Progenitor cell of endocrine pancreas (in vitro differentiated cells): ENCODE data around the gene FAM9B. TPM values are rescaled to one million over a fixed set of nuclear protein-coding genes. Genes with fewer than 3 reads are reported as not detected.
"Not testable (repeated sequence)": the region's sequence is repeated elsewhere in the genome, so short reads cannot be mapped to it uniquely, and the experiment has no call there.

ENCODE experiments used
- DNase-seq: peaks from one replicate; pipeline ENCODE4 v3.0.0; 2021; ENCODE audit warnings: low spot score; ENCODE audit not compliant: unreplicated experiment
- H3K27ac Mint-ChIP-seq: 2 replicates; pipeline ENCODE4 v1.8.0; 2021; ENCODE audit warnings: mild to moderate bottlenecking, moderate library complexity, mixed read lengths
- H3K27me3 Mint-ChIP-seq: 2 replicates; pipeline ENCODE4 v1.8.0; 2021; ENCODE audit warnings: mixed read lengths
- H3K36me3 Mint-ChIP-seq: 2 replicates; pipeline ENCODE4 v1.8.0; 2022; ENCODE audit warnings: mixed read lengths; ENCODE audit not compliant: insufficient read depth
- H3K4me1 Mint-ChIP-seq: 2 replicates; pipeline ENCODE4 v1.8.0; 2021; ENCODE audit warnings: low read depth, mixed read lengths
- H3K4me3 Mint-ChIP-seq: 2 replicates; pipeline ENCODE4 v1.8.0; 2021; ENCODE audit warnings: low read depth, mild to moderate bottlenecking, moderate library complexity, mixed read lengths
- H3K9me3 Mint-ChIP-seq: 2 replicates; pipeline ENCODE4 v1.8.0; 2021; ENCODE audit warnings: low read depth, mixed read lengths
- total RNA-seq: library from RNA; stranded (reverse); gene quantifications from 2 replicates; pipeline ENCODE4 v1.2.1, GENCODE V29; 2021
- TF ChIP-seq, protein P1 (sequence below): fragments of 200-600 bp; sonication (generic); IDR thresholded peaks from one replicate; pipeline ENCODE4 v1.5.0; 2021; ENCODE audit warnings: antibody characterized with exemption, mild to moderate bottlenecking; ENCODE audit not compliant: unreplicated experiment

The FAM9B gene
- total RNA-seq, 1 donor from 2014 or later = not detected

DNA sequence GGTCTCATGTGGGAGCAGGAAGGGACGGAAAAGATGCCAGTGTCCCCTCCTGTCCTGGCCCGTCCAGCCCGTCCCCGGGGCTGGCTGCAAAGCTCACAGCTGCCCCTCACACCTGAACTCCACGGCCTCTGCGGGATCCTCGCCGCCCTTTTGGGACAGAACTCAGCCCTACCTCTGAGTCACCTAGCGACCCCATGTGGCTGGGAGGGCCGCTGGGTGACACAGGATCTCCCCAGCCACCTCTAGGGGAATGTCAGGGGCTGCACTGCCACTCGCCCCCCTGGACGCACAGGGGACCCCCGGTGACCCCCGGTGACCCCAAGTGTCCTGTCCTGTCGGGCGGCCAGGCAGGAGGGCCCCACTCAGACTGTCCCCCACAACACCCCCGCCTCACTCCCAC, 748 bp downstream of the FAM9B start:
- H3K27ac Mint-ChIP-seq = no peak overlapping the region
- no peak for DNase-seq
- no peak overlapping the region for H3K4me3 Mint-ChIP-seq
- TF ChIP-seq, protein P1, sequence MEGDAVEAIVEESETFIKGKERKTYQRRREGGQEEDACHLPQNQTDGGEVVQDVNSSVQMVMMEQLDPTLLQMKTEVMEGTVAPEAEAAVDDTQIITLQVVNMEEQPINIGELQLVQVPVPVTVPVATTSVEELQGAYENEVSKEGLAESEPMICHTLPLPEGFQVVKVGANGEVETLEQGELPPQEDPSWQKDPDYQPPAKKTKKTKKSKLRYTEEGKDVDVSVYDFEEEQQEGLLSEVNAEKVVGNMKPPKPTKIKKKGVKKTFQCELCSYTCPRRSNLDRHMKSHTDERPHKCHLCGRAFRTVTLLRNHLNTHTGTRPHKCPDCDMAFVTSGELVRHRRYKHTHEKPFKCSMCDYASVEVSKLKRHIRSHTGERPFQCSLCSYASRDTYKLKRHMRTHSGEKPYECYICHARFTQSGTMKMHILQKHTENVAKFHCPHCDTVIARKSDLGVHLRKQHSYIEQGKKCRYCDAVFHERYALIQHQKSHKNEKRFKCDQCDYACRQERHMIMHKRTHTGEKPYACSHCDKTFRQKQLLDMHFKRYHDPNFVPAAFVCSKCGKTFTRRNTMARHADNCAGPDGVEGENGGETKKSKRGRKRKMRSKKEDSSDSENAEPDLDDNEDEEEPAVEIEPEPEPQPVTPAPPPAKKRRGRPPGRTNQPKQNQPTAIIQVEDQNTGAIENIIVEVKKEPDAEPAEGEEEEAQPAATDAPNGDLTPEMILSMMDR = no peak
- peaks cover 9% of the 10 kb centered on the region for H3K9me3 Mint-ChIP-seq
- H3K4me1 Mint-ChIP-seq = no peaks in the 10 kb centered on the region
- H3K36me3 Mint-ChIP-seq = peaks cover 2% of the 10 kb centered on the region
- H3K27me3 Mint-ChIP-seq = no peaks in the 10 kb centered on the region

DNA sequence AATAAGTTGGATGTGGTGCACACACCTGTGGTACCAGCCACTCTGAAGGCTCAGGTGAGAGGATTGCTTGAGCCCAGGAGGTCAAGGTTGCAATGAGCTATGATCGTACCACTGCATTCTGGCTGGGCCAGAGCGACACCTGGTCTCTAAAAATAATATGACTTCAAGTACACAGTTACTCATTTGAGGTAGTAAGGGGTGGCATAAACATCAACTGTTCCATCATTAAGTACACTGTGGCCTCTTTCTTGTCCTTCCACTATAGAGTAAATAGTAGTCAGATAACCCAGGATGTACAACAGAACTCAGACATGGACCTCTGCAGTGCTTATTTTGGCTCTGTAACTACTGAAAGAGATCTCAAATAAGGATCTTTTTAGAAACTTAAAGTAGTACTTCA, 10.6 kb downstream of the FAM9B start:
- Mint-ChIP-seq H3K4me1 (no peaks in the 10 kb centered on the region), H3K9me3 (peaks cover 16% of the 10 kb centered on the region), H3K27ac (no peak overlapping the region), H3K27me3 (peaks cover 4% of the 10 kb centered on the region), H3K4me3 (no peak overlapping the region), H3K36me3 (peaks cover 2% of the 10 kb centered on the region)
- TF ChIP-seq, protein P1 = no peak
- no peak for DNase-seq

DNA sequence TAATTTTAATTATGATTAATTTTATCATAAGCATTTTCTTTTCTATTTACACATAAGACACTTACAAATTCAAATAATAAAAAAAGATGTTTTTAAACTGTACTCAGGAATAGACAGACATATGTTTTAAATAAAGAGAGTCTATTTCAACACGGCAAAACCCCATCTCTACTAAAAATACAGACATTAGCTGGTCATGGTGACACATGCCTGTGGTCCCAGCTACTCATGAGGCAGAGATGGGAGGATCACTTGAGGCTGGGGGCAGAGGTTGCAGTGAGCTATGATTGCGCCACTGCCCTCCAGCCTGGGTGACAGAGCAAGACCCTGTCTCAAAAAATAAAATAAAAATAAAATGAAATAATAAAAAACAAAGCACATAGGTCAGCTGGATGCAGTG, 14.8 kb downstream of the FAM9B start:
- H3K27ac Mint-ChIP-seq = no peak overlapping the region
- no peaks in the 10 kb centered on the region for H3K36me3 Mint-ChIP-seq
- H3K4me1 Mint-ChIP-seq = no peaks in the 10 kb centered on the region
- no peak for DNase-seq
- TF ChIP-seq, protein P1 = no peak
- peaks cover 13% of the 10 kb centered on the region for H3K9me3 Mint-ChIP-seq
- no peak overlapping the region for H3K4me3 Mint-ChIP-seq
- H3K27me3 Mint-ChIP-seq = no peaks in the 10 kb centered on the region

DNA sequence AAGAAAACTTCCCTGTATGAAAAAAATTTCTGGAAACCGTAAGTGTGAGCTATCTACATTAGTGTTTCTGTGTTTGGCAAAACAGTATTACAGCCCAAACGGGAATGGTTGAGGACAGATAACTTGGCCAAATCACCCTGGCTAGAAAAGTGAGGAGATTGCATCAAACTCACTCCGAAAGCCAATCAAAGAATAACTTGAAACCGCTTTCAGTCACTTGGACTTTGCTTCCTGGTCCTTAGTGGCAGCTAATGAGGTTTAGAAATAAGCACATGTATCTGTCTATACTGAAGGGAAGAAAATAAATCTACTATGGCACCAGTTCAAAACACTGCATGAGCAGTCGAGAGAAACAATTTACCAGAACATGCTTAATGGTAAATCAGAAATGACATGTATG, 15.6 kb downstream of the FAM9B start:
- not testable (repeated sequence) for H3K4me3 Mint-ChIP-seq, H3K27me3 Mint-ChIP-seq, H3K4me1 Mint-ChIP-seq, DNase-seq, H3K27ac Mint-ChIP-seq, H3K36me3 Mint-ChIP-seq
- peaks cover 13% of the 10 kb centered on the region for H3K9me3 Mint-ChIP-seq

DNA sequence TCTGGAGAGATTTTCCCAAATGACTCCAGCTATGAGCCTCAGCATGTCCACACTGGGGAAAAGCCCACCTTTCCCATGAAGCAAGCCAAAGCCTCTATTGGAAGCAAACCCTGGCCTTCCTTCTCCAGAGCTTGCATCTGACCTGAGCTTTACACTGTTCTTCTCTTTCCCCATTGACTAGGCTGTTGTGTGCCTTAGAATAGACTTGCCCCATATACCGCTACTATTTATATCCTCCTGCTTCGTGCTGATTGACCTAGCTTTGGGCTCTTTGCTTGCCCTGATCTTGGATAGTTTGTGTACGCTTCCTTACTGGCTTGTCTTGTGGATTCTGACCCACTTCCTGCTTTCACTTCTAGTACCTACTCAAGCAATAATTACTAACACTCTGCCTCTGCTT, 30.9 kb downstream of the FAM9B start:
- no peaks in the 10 kb centered on the region for H3K4me1 Mint-ChIP-seq
- H3K27ac Mint-ChIP-seq = no peak overlapping the region
- H3K27me3 Mint-ChIP-seq = no peaks in the 10 kb centered on the region
- DNase-seq = no peak
- no peaks in the 10 kb centered on the region for H3K36me3 Mint-ChIP-seq
- H3K9me3 Mint-ChIP-seq = peaks cover 14% of the 10 kb centered on the region
- TF ChIP-seq, protein P1 = no peak
- H3K4me3 Mint-ChIP-seq = no peak overlapping the region

DNA sequence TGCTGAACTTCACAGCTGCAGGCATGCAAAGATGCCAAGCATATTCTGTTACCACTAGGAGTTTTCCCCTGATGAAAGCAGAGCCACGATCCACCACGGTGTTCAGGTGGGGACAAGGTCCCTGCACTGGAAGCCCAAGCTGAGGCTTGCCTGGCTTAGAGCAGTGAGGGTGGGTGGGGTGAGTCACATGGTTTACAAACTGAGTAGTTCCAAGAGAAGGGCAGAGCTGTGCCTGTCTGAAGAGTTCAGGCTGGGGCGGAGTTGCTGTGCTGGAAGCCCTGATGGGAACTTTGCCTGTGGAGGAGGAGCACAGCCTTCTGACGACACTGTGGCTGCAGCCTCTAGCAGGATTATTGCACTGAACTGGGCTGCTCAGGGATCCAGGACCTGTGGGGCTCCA, 45.5 kb downstream of the FAM9B start:
- H3K36me3 Mint-ChIP-seq = no peaks in the 10 kb centered on the region
- H3K4me1 Mint-ChIP-seq = peaks cover 15% of the 10 kb centered on the region
- H3K27ac Mint-ChIP-seq = no peak overlapping the region
- no peak overlapping the region for H3K4me3 Mint-ChIP-seq
- no peaks in the 10 kb centered on the region for H3K27me3 Mint-ChIP-seq
- H3K9me3 Mint-ChIP-seq = no peaks in the 10 kb centered on the region
- DNase-seq = no peak
- TF ChIP-seq, protein P1 = no peak
